ENCODE measurements around the gene FBLN2. TPM values are rescaled to one million over a fixed set of nuclear protein-coding genes. Genes with fewer than 3 reads are reported as not detected.

FBLN2 gene
- total RNA-seq, 2 donors from 2014 or later: 10.5 to 24.1 TPM

- Histone ChIP-seq H3K9me3 (no peaks in the 10 kb centered on the region), H3K27ac (no peak overlapping the region), H3K4me1 (no peaks in the 10 kb centered on the region), H3K36me3 (no peaks in the 10 kb centered on the region), H3K4me3 (no peak overlapping the region), H3K9ac (ENCODE audit: low read depth in 2 of 2, low read length in 2 of 2) (no peak overlapping the region), H3K27me3 (no peaks in the 10 kb centered on the region)
- intact Hi-C loops (cut with DNase I): no loop called here
- TF ChIP-seq, protein P1, sequence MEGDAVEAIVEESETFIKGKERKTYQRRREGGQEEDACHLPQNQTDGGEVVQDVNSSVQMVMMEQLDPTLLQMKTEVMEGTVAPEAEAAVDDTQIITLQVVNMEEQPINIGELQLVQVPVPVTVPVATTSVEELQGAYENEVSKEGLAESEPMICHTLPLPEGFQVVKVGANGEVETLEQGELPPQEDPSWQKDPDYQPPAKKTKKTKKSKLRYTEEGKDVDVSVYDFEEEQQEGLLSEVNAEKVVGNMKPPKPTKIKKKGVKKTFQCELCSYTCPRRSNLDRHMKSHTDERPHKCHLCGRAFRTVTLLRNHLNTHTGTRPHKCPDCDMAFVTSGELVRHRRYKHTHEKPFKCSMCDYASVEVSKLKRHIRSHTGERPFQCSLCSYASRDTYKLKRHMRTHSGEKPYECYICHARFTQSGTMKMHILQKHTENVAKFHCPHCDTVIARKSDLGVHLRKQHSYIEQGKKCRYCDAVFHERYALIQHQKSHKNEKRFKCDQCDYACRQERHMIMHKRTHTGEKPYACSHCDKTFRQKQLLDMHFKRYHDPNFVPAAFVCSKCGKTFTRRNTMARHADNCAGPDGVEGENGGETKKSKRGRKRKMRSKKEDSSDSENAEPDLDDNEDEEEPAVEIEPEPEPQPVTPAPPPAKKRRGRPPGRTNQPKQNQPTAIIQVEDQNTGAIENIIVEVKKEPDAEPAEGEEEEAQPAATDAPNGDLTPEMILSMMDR (IDR thresholded peaks at IDR 0.05): no peak
- no peak for DNase-seq
Observed at GRCh38 chr3:13605555-13605954, 56.6 kb downstream of the FBLN2 start.

DNA sequence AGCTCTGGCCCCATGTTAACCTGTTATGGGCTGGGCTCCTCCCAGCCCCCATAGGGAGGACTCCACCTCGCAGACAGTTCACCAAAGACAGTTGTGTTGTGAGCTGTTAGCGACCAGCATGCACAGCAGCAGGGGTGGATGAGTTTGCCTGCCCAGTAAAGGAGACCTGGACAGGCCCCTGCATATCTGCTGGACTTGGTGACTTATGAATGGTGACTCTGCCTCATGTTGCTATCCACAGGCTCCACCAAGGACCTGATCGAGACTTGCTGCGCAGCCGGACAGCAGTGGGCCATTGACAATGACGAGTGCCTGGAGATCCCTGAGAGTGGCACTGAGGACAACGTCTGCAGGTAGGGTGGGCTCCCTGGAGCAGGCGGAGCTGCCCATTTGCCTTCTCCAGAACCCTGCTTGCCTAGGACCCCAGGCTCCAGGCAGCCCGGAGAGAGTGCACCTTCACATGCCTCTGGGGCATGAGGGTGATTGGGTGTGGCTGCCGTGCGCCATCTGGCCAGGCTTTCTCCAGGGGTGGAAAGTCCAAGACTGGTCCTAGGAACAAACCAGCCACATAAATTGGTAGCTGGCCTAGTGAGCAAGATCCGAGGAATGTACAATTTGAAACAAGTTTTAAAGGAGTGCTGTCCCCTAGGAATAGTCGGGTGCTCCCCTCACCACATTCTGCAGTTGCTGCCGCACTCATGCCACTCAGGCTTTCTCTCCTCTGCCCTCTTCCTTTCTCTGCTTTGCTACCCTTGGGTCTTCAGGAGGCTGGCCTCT, 59.1 kb downstream of the FBLN2 start:
- no peak for DNase-seq
- H3K27me3 ChIP-seq: no peaks in the 10 kb centered on the region
- TF ChIP-seq, protein P1 (IDR thresholded peaks at IDR 0.05): no peak
- no peak overlapping the region for H3K9ac ChIP-seq (ENCODE audit: low read depth in 2 of 2, low read length in 2 of 2)
- no peaks in the 10 kb centered on the region for H3K4me1 ChIP-seq
- no peak overlapping the region for H3K4me3 ChIP-seq
- H3K27ac ChIP-seq: no peak overlapping the region
- intact Hi-C loops (cut with DNase I): no loop called here
- no peaks in the 10 kb centered on the region for H3K36me3 ChIP-seq
- H3K9me3 ChIP-seq: no peaks in the 10 kb centered on the region

- Histone ChIP-seq H3K9ac (ENCODE audit: low read depth in 2 of 2, low read length in 2 of 2) (no peak overlapping the region), H3K4me1 (no peaks in the 10 kb centered on the region), H3K4me3 (no peak overlapping the region), H3K9me3 (no peaks in the 10 kb centered on the region), H3K36me3 (no peaks in the 10 kb centered on the region), H3K27me3 (no peaks in the 10 kb centered on the region), H3K27ac (no peak overlapping the region)
- DNase-seq: no peak
- TF ChIP-seq, protein P1 (IDR thresholded peaks at IDR 0.05): no peak
- intact Hi-C loops (cut with DNase I): no loop called here
Observed at GRCh38 chr3:13608969-13609725, 60.2 kb downstream of the FBLN2 start.

- H3K9me3 ChIP-seq: no peaks in the 10 kb centered on the region
- no peaks in the 10 kb centered on the region for H3K36me3 ChIP-seq
- no peak overlapping the region for H3K9ac ChIP-seq (ENCODE audit: low read depth in 2 of 2, low read length in 2 of 2)
- DNase-seq: no peak
- no peaks in the 10 kb centered on the region for H3K4me1 ChIP-seq
- no peaks in the 10 kb centered on the region for H3K27me3 ChIP-seq
- TF ChIP-seq, protein P1 (IDR thresholded peaks at IDR 0.05): no peak
- no peak overlapping the region for H3K27ac ChIP-seq
- H3K4me3 ChIP-seq: no peak overlapping the region
- intact Hi-C loops (cut with DNase I): no loop called here
Observed at GRCh38 chr3:13610006-13610570, 61.2 kb downstream of the FBLN2 start.

DNA sequence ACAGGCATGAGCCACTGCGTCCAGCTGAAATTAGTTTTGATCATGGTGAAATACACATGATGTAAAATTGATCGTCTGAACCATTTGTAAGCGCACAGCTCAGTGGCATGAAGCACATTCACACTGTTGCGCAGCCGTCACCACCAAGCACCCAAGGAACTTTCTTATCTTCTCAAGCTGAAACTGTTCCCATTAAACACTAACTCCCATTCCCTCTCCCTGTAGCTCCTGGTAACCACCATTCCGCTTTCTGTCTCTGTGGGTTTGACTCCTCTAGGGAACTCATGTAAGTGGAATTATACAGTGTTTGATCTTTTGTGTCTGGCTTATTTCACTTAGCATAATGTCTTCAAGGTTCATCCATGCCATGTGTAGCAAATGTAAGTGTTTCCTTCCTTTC, 62.3 kb downstream of the FBLN2 start:
- H3K36me3 ChIP-seq: no peaks in the 10 kb centered on the region
- H3K27ac ChIP-seq: no peak overlapping the region
- no peak for DNase-seq
- no peaks in the 10 kb centered on the region for H3K9me3 ChIP-seq
- no peak overlapping the region for H3K9ac ChIP-seq (ENCODE audit: low read depth in 2 of 2, low read length in 2 of 2)
- H3K4me1 ChIP-seq: no peaks in the 10 kb centered on the region
- TF ChIP-seq, protein P1 (IDR thresholded peaks at IDR 0.05): no peak
- no peaks in the 10 kb centered on the region for H3K27me3 ChIP-seq
- H3K4me3 ChIP-seq: no peak overlapping the region
- intact Hi-C loops (cut with DNase I): no loop called here
